HepG2 (cell line): ENCODE data around the gene PLCG1. TPM values are rescaled to one million over a fixed set of nuclear protein-coding genes. Genes with fewer than 3 reads are reported as not detected.

Experiments used
- JDP2 ChIP-seq: sonication (generic); formaldehyde crosslinking; IDR thresholded peaks from 2 replicates; pipeline ENCODE4 v1.8.1; 2022; ENCODE audit warnings: missing genetic modification reagents, borderline replicate concordance
- MED1 ChIP-seq: sonication (generic); formaldehyde crosslinking; IDR thresholded peaks from 2 replicates; pipeline ENCODE4 v1.4.0; 2020; ENCODE audit warnings: missing genetic modification reagents
- NCOA2 ChIP-seq: sonication (generic); formaldehyde crosslinking; IDR thresholded peaks from 2 replicates; pipeline ENCODE4 v1.8.0; 2022; ENCODE audit warnings: inconsistent platforms
- NKX3-1 ChIP-seq: sonication (generic); formaldehyde crosslinking; IDR thresholded peaks from 2 replicates; pipeline ENCODE4 v1.5.0; 2020; ENCODE audit warnings: missing genetic modification reagents
- NR2F1 ChIP-seq, 2 experiments: fragments of 450-650 bp in 1 of 2; formaldehyde crosslinking in 1 of 2; IDR thresholded peaks; 2 replicates each; pipeline versions ENCODE4 v1.5.0 to v1.6.1; 2016 to 2020; ENCODE audit warnings: mild to moderate bottlenecking in 1 of 2, missing compliant biosample characterization in 1 of 2, missing genetic modification reagents in 1 of 2, moderate library complexity in 1 of 2
- NR2F6 ChIP-seq, 2 experiments: IDR thresholded peaks; 2 replicates each; pipeline ENCODE4 v1.6.1; 2016; ENCODE audit warnings: antibody characterized with exemption in 1 of 2, mild to moderate bottlenecking in 1 of 2
- PCBP2 ChIP-seq: fragments of 200-400 bp; formaldehyde crosslinking; optimal IDR thresholded peaks from 2 replicates; pipeline ENCODE3; 2018; ENCODE audit warnings: low read length, low read depth; ENCODE audit not compliant: poor library complexity, severe bottlenecking
- PRDM15 ChIP-seq: sonication (generic); formaldehyde crosslinking; IDR thresholded peaks from 2 replicates; pipeline ENCODE4 v1.4.0; 2020; ENCODE audit warnings: missing genetic modification reagents
- REL ChIP-seq: sonication (generic); formaldehyde crosslinking; conservative IDR thresholded peaks from 2 replicates; pipeline ENCODE4 v1.8.0; 2022; ENCODE audit warnings: mild to moderate bottlenecking, missing genetic modification reagents, moderate library complexity
- RXRA ChIP-seq: sonication (generic); formaldehyde crosslinking; IDR thresholded peaks from 2 replicates; pipeline ENCODE4 v1.5.1; 2020; ENCODE audit warnings: missing genetic modification reagents
- U2AF2 ChIP-seq: fragments of 200-400 bp; formaldehyde crosslinking; IDR thresholded peaks from 2 replicates; pipeline ENCODE4 v1.6.1; 2017; ENCODE audit warnings: low read depth, mild to moderate bottlenecking, low read length
- ZBTB20 ChIP-seq: sonication (generic); formaldehyde crosslinking; IDR thresholded peaks from 2 replicates; pipeline ENCODE4 v1.8.1; 2023; ENCODE audit warnings: missing genetic modification reagents, low read depth, mild to moderate bottlenecking, borderline replicate concordance
- ZBTB7A ChIP-seq: sonication (generic); formaldehyde crosslinking; IDR thresholded peaks from 2 replicates; pipeline ENCODE4 v1.8.0; 2022; ENCODE audit warnings: mild to moderate bottlenecking, missing genetic modification reagents
- ZMAT5 ChIP-seq: sonication (generic); formaldehyde crosslinking; IDR thresholded peaks from 2 replicates; pipeline ENCODE4 v1.5.0; 2020; ENCODE audit warnings: mild to moderate bottlenecking, low read depth, missing genetic modification reagents, borderline replicate concordance
- ZNF136 ChIP-seq: sonication (generic); formaldehyde crosslinking; IDR thresholded peaks from 2 replicates; pipeline ENCODE4 v1.8.1; 2022; ENCODE audit warnings: low read depth, mild to moderate bottlenecking, moderate library complexity, missing genetic modification reagents
- ZNF317 ChIP-seq: sonication (generic); formaldehyde crosslinking; IDR thresholded peaks from 2 replicates; pipeline ENCODE4 v1.5.0; 2020; ENCODE audit warnings: mild to moderate bottlenecking, missing genetic modification reagents
- ZNF589 ChIP-seq: sonication (generic); formaldehyde crosslinking; conservative IDR thresholded peaks from 2 replicates; pipeline ENCODE4 v1.8.0; 2022; ENCODE audit warnings: mild to moderate bottlenecking, moderate library complexity, missing genetic modification reagents
- ZNF615 ChIP-seq: sonication (generic); formaldehyde crosslinking; IDR thresholded peaks from 2 replicates; pipeline ENCODE4 v1.5.0; 2020; ENCODE audit warnings: mild to moderate bottlenecking, missing genetic modification reagents, borderline replicate concordance
- ZNF883 ChIP-seq: sonication (generic); formaldehyde crosslinking; IDR thresholded peaks from 2 replicates; pipeline ENCODE4 v1.5.1; 2020; ENCODE audit warnings: mild to moderate bottlenecking, missing genetic modification reagents; ENCODE audit errors: not compliant biosample characterization
- polyA plus RNA-seq, 8 experiments: library from polyadenylated mRNA; depleted of rRNA in 3 of 8; stranded (reverse) in 7 of 8; unstranded in 1 of 8; fragments of >200 nt; fragmentation: Illumina TruSeq in 4 of 8; extraction: Trizol in 4 of 8; gene quantifications; 2 replicates each; pipeline versions ENCODE4 v1.2.1 to v1.2.3, GENCODE V29; 2011 to 2016; ENCODE audit warnings: low read depth in 4 of 8, missing spikeins in 1 of 8, mixed read lengths in 1 of 8; ENCODE audit not compliant: insufficient read depth in 1 of 8
- total RNA-seq, 5 experiments: library from RNA; depleted of rRNA; stranded (reverse); fragments of >200 nt; fragmentation: Illumina TruSeq; extraction: Trizol; gene quantifications; 2 replicates each; pipeline ENCODE4 v1.2.3, GENCODE V29; 2016; ENCODE audit warnings: low read depth in 1 of 5
- TF ChIP-seq, protein P1 (sequence below): sonication (generic); formaldehyde crosslinking; IDR thresholded peaks from 2 replicates; pipeline ENCODE4; 2020; ENCODE audit warnings: missing genetic modification reagents, mild to moderate bottlenecking, borderline replicate concordance
- TF ChIP-seq, protein P2 (sequence below): IDR thresholded peaks from 2 replicates; pipeline ENCODE4 v1.6.1; 2016

The PLCG1 gene
- total and polyA plus RNA-seq, 2 of the 13 experiments (the other 11 are each of a cell fraction or from before 2014, with no cell fraction given): 85.3 to 158 TPM

DNA sequence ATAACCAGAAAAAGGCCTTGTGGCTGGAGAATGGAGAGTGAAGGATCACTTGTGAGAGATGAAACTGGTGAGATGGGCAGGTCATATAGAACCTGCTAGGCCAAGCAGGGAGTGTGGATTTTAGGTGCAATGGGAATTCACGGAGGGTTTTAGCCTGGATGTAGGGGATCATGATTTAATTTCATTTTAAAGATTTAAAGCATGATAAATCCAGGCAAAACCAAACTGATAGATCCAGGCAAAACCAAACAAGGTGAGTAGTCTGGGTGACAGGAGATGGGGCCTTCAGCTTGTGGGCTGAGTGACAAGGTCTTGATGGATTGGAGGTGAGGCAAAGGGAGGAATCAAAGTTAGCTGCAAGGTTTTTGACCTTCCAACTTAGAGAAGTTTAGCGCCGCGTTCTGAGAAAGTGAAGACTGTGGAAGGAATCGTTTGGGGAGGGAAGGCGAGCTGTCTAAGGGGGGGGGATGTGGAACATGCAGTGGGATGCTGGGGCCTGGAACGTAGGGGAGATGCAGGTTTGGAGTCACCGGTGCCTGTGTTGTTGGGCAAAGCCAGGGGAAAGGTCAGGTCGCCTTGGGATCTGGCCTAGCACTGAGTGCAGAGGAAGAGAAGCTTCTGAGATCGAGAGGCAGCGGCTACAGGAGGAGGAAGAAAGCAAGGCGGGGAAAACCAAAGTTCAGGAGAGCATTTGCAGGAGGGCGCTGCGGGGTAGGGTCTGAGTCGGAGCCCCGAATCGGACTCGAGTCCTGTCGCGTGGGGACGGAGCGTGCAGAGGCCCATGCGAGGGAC lies 1.3 kb upstream of the PLCG1 start (continued):
- TF ChIP-seq, protein P1, sequence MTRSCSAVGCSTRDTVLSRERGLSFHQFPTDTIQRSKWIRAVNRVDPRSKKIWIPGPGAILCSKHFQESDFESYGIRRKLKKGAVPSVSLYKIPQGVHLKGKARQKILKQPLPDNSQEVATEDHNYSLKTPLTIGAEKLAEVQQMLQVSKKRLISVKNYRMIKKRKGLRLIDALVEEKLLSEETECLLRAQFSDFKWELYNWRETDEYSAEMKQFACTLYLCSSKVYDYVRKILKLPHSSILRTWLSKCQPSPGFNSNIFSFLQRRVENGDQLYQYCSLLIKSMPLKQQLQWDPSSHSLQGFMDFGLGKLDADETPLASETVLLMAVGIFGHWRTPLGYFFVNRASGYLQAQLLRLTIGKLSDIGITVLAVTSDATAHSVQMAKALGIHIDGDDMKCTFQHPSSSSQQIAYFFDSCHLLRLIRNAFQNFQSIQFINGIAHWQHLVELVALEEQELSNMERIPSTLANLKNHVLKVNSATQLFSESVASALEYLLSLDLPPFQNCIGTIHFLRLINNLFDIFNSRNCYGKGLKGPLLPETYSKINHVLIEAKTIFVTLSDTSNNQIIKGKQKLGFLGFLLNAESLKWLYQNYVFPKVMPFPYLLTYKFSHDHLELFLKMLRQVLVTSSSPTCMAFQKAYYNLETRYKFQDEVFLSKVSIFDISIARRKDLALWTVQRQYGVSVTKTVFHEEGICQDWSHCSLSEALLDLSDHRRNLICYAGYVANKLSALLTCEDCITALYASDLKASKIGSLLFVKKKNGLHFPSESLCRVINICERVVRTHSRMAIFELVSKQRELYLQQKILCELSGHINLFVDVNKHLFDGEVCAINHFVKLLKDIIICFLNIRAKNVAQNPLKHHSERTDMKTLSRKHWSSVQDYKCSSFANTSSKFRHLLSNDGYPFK (CRISPR knock-in tag): 0 out of 2 replicates have a peak, but pooled peaks have one; percentile 75
- TF ChIP-seq JDP2 (no peak), ZBTB7A (CRISPR knock-in tag) (0 out of 2 replicates have a peak, but pooled peaks have one; percentile 4), PRDM15 (CRISPR knock-in tag) (no peak), ZNF317 (CRISPR knock-in tag) (peak; percentile 85; the same call in 1 of the 2 replicates), ZNF615 (CRISPR knock-in tag) (0 out of 2 replicates have a peak, but pooled peaks have one; percentile 17), ZMAT5 (CRISPR knock-in tag) (0 out of 2 replicates have a peak, but pooled peaks have one; percentile 21), RXRA (CRISPR knock-in tag) (no peak; the same call in 1 of the 2 replicates), ZNF589 (CRISPR knock-in tag) (peak; percentile 51; the same call in 1 of the 2 replicates), ZBTB20 (CRISPR knock-in tag) (no peak), U2AF2 (peak; percentile 50; the same call in 1 of the 2 replicates), MED1 (CRISPR knock-in tag) (no peak), REL (CRISPR knock-in tag) (0 out of 2 replicates have a peak, but pooled peaks have one; percentile 16), NCOA2 (CRISPR knock-in tag) (no peak), PCBP2 (no peak), NR2F1 (CRISPR knock-in tag; IDR thresholded peaks at IDR 0.05) (peak in 1 of 2 experiments; percentile 39; a peak in 1 of 4 replicates), ZNF136 (CRISPR knock-in tag) (peak; percentile 87; the same call in 1 of the 2 replicates), ZNF883 (CRISPR knock-in tag) (no peak), NKX3-1 (peak; percentile 55; the same call in 1 of the 2 replicates), NR2F6 (IDR thresholded peaks at IDR 0.05) (peak; percentile 20; the same call in 1 of the 2 replicates), NR2F6 (CRISPR knock-in tag; IDR thresholded peaks at IDR 0.05) (peak; percentile 12; the same call in 1 of the 2 replicates)
- TF ChIP-seq, protein P2, sequence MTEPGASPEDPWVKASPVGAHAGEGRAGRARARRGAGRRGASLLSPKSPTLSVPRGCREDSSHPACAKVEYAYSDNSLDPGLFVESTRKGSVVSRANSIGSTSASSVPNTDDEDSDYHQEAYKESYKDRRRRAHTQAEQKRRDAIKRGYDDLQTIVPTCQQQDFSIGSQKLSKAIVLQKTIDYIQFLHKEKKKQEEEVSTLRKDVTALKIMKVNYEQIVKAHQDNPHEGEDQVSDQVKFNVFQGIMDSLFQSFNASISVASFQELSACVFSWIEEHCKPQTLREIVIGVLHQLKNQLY (CRISPR knock-in tag): 0 out of 2 replicates have a peak, but pooled peaks have one; percentile 20
